Endothelial cell of umbilical vein (primary cell): ENCODE data around the gene MASTL. TPM values are rescaled to one million over a fixed set of nuclear protein-coding genes. Genes with fewer than 3 reads are reported as not detected.

Source experiments
- BruUV-seq: library from RNA; stranded (reverse); fragments of 400-500 nt; replicated peaks from 2 replicates; lab custom pipeline; 2021; lab: Mats Ljungman, UMichigan
- CTCF ChIA-PET: fragments of 300-600, 350-600 bp; sonication (Branson Sonifier 250); formaldehyde crosslinking; loops from one replicate; lab custom pipeline; 2021; ENCODE audit warnings: antibody characterized with exemption, inconsistent platforms; lab: Charles Lee
- POLR2A ChIA-PET: fragments of 300-600, 350-600 bp; sonication (Branson Sonifier 250); formaldehyde crosslinking; loops from one replicate; lab custom pipeline; 2021; ENCODE audit warnings: antibody characterized with exemption, inconsistent platforms; lab: Charles Lee
- DNase-seq: peaks from one replicate; pipeline ENCODE4 v3.0.0-alpha.2; 2011; ENCODE audit warnings: low read depth, low spot score
- FAIRE-seq: peaks from 2 replicates; lab custom pipeline; 2011; peaks lifted over from hg19 to GRCh38; lab: Jason Lieb, UNC
- H2AFZ ChIP-seq: 2 replicates; pipeline ENCODE4 v1.6.0; 2012; ENCODE audit warnings: low read depth, low read length, control low read depth, inconsistent platforms
- H3K27ac ChIP-seq: 2 replicates; pipeline ENCODE4 v1.5.1; 2011; ENCODE audit warnings: low read depth, mild to moderate bottlenecking, control low read depth, low read length, moderate library complexity; ENCODE audit not compliant: insufficient read depth
- H3K27me3 ChIP-seq, 2 experiments: 2 replicates each; pipeline versions ENCODE4 v1.6.0 to v1.6.1; 2011; ENCODE audit warnings: low read length in 2 of 2, mixed read lengths in 1 of 2; ENCODE audit not compliant: control insufficient read depth in 2 of 2, insufficient read depth in 2 of 2
- H3K36me3 ChIP-seq, 2 experiments: 2 replicates in 1 of 2; 3 replicates in 1 of 2; pipeline ENCODE4 v1.5.1; 2011; ENCODE audit warnings: low read length in 2 of 2, mild to moderate bottlenecking in 1 of 2, moderate library complexity in 1 of 2; ENCODE audit not compliant: control insufficient read depth in 2 of 2, insufficient read depth in 2 of 2; ENCODE audit errors: extremely low read depth in 1 of 2
- H3K4me1 ChIP-seq: 3 replicates; pipeline ENCODE4 v1.5.1; 2011; ENCODE audit warnings: mild to moderate bottlenecking, low read length; ENCODE audit not compliant: control insufficient read depth, insufficient read depth; ENCODE audit errors: extremely low read depth
- H3K4me2 ChIP-seq: 2 replicates; pipeline ENCODE4 v1.6.1; 2011; ENCODE audit warnings: low read length, control low read depth, mixed read lengths; ENCODE audit not compliant: insufficient read depth
- H3K4me3 ChIP-seq, 3 experiments: fragments of 200-600 bp in 1 of 3; sonication (generic), shearing (Covaris generic) in 1 of 3; replicated peaks in 1 of 3; 2 replicates each; pipeline ENCODE4 v1.5.1; 2011 to 2016; ENCODE audit warnings: control low read depth in 3 of 3, low read length in 3 of 3, mild to moderate bottlenecking in 2 of 3, inconsistent platforms in 1 of 3, low read depth in 1 of 3, moderate library complexity in 1 of 3; ENCODE audit not compliant: insufficient read depth in 1 of 3
- H3K79me2 ChIP-seq: 2 replicates; pipeline ENCODE4 v1.6.0; 2012; ENCODE audit warnings: low read length, inconsistent platforms; ENCODE audit not compliant: control insufficient read depth, insufficient read depth
- H3K9ac ChIP-seq: replicated peaks from 2 replicates; pipeline ENCODE3; 2011; ENCODE audit warnings: low read length, control low read depth; ENCODE audit not compliant: insufficient read depth; ENCODE audit errors: extremely low read depth
- H3K9me1 ChIP-seq: replicated peaks from 3 replicates; pipeline ENCODE4 v1.6.0; 2011; ENCODE audit warnings: mild to moderate bottlenecking, low read length; ENCODE audit not compliant: control insufficient read depth, insufficient read depth; ENCODE audit errors: extremely low read depth
- H3K9me3 ChIP-seq: replicated peaks from 2 replicates; pipeline ENCODE4 v1.5.1; 2012; ENCODE audit warnings: low read length, inconsistent platforms; ENCODE audit not compliant: control insufficient read depth, insufficient read depth
- H4K20me1 ChIP-seq: replicated peaks from 2 replicates; pipeline ENCODE3; 2011; ENCODE audit warnings: mild to moderate bottlenecking, low read length; ENCODE audit not compliant: control insufficient read depth, insufficient read depth; ENCODE audit errors: extremely low read depth
- CTCF ChIP-seq, 2 donors: IDR thresholded peaks; 1 replicate in 1 of 2; 2 replicates in 1 of 2; pipeline ENCODE4 v1.5.1; 2011; ENCODE audit warnings: low read length in 2 of 2, mild to moderate bottlenecking in 2 of 2, moderate library complexity in 2 of 2, control low read depth in 1 of 2, inconsistent platforms in 1 of 2, low read depth in 1 of 2; ENCODE audit not compliant: insufficient read depth in 1 of 2; ENCODE audit errors: extremely low read depth in 1 of 2
- EZH2 ChIP-seq: IDR thresholded peaks from 2 replicates; pipeline ENCODE4 v1.6.1; 2012; ENCODE audit warnings: borderline replicate concordance, low read depth, mild to moderate bottlenecking, moderate library complexity, low read length, inconsistent platforms; ENCODE audit not compliant: severe bottlenecking
- FOS ChIP-seq: IDR thresholded peaks from 2 replicates; pipeline ENCODE4 v1.6.1; 2011; ENCODE audit warnings: mild to moderate bottlenecking, low read length, moderate library complexity, borderline replicate concordance; ENCODE audit not compliant: insufficient read depth
- MAX ChIP-seq: IDR thresholded peaks from 2 replicates; pipeline ENCODE4 v1.6.1; 2011; ENCODE audit not compliant: insufficient read depth, insufficient read length
- MYC ChIP-seq: IDR thresholded peaks from one replicate; pipeline ENCODE4 v1.6.1; 2011; ENCODE audit warnings: mild to moderate bottlenecking, low read depth, low read length
- dilution Hi-C: fragments of 300-500 bp; cut with MboI; formaldehyde crosslinking; loops from one replicate; pipeline ENCODE4 v1.15.0; 2019; ENCODE audit warnings: low sequenced_read_pairs; ENCODE audit not compliant: extremely low pct_ligation_motif_present
- intact Hi-C: fragments of 100-400 bp; cut with micrococcal nuclease; formaldehyde crosslinking; loops from one replicate; pipeline ENCODE4 v1.10.0; 2022
- polyA plus RNA-seq, 4 experiments: library from polyadenylated mRNA; depleted of rRNA in 3 of 4; stranded (reverse) in 3 of 4; unstranded in 1 of 4; fragments of >200 nt; gene quantifications; 2 replicates each; pipeline versions ENCODE4 v1.2.1 to v1.2.3, GENCODE V29; 2011 to 2012; ENCODE audit warnings: missing spikeins in 1 of 4
- total RNA-seq: library from RNA; stranded (reverse); gene quantifications from 2 replicates; pipeline ENCODE4 v1.2.3, GENCODE V29; 2021

Gene MASTL
- total and polyA plus RNA-seq, 2 donors (not counting 3 experiments of a cell fraction or from before 2014, with no cell fraction given): 5.4 to 17.8 TPM

GRCh38 chr10:27223964-27224363 lies 68.8 kb downstream of the MASTL start:
- ChIA-PET CTCF (interaction anchor here (0.6 to 1.6 kb wide), 39 partner anchors 9 to 1079 kb away, joined by 3 to 15 read pairs (median 5); partner anchors contain the start of genes ACBD5, MASTL and YME1L1), POLR2A (no interaction called here)
- FAIRE-seq: no peak
- Histone ChIP-seq H3K4me3 (no peak overlapping the region), H3K9me3 (no peaks in the 10 kb centered on the region), H3K9me1 (no peaks in the 10 kb centered on the region), H2AFZ (no peak overlapping the region), H3K4me2 (no peak overlapping the region), H3K4me1 (no peaks in the 10 kb centered on the region), H3K27me3 (no peaks in the 10 kb centered on the region), H3K79me2 (no peaks in the 10 kb centered on the region), H3K36me3 (peaks cover 0 to 20% of the 10 kb centered on the region in 2 experiments), H3K27ac (no peak overlapping the region), H4K20me1 (no peaks in the 10 kb centered on the region), H3K9ac (no peak overlapping the region)
- dilution Hi-C loops (no loop called here), intact Hi-C loops (loop anchor here (1.0 to 5.0 kb wide), 2 partner anchors 63 to 136 kb away; no protein-coding TSS in a partner anchor)
- TF ChIP-seq CTCF (IDR thresholded peaks at IDR 0.05; ENCODE audit: extremely low read depth in 1 of 2, insufficient read depth in 1 of 2, low read depth in 1 of 2, low read length in 2 of 2): peak; percentile 44 to 47
- TF ChIP-seq MAX: no peak
- no TSS peak for BruUV-seq
- peak; percentile 36 for DNase-seq

GRCh38 chr10:27225011-27225590 lies 69.9 kb downstream of the MASTL start:
- dilution Hi-C loops: no loop called here
- intact Hi-C loops: no loop called here
- Histone ChIP-seq H3K4me3 (no peak overlapping the region), H3K79me2 (no peaks in the 10 kb centered on the region), H3K27ac (no peak overlapping the region), H3K9me3 (no peaks in the 10 kb centered on the region), H3K4me2 (no peak overlapping the region), H3K4me1 (no peaks in the 10 kb centered on the region), H3K36me3 (peaks cover 0 to 13% of the 10 kb centered on the region in 2 experiments), H3K9me1 (no peaks in the 10 kb centered on the region), H2AFZ (no peak overlapping the region), H3K9ac (no peak overlapping the region), H4K20me1 (no peaks in the 10 kb centered on the region), H3K27me3 (no peaks in the 10 kb centered on the region)
- TF ChIP-seq EZH2 (no peak), FOS (no peak), CTCF (IDR thresholded peaks at IDR 0.05; ENCODE audit: extremely low read depth in 1 of 2, insufficient read depth in 1 of 2, low read depth in 1 of 2, low read length in 2 of 2) (no peak), MYC (no peak), MAX (no peak)
- POLR2A ChIA-PET: no interaction called here
- BruUV-seq: no TSS peak
- DNase-seq: no peak
- CTCF ChIA-PET: interaction anchor here (1.5 to 1.6 kb wide), 2 partner anchors 17 to 58 kb away, joined by 6 to 7 read pairs; no protein-coding TSS in a partner anchor
- no peak for FAIRE-seq
